ENCODE data around the gene SLC38A4.

DNA sequence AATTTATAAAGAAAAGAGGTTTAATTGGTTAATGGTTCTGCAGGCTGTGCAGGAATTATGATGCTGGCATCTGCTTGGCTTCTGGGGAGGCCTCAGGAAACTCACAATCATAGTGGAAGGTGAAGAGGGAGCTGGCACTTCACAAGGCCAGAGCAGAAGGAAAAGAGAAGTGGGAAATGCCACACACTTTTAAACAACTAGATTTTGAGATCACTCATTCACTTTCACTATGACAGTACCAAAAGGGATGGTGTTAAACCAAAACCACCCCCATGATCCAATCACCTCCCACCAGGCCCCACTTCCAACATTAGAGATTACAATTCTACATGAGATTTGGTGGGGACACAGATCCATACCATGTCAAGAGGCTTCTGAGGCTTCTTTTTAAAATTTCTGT lies 62.6 kb downstream of the SLC38A4 start:
- TF ChIP-seq, protein P1, sequence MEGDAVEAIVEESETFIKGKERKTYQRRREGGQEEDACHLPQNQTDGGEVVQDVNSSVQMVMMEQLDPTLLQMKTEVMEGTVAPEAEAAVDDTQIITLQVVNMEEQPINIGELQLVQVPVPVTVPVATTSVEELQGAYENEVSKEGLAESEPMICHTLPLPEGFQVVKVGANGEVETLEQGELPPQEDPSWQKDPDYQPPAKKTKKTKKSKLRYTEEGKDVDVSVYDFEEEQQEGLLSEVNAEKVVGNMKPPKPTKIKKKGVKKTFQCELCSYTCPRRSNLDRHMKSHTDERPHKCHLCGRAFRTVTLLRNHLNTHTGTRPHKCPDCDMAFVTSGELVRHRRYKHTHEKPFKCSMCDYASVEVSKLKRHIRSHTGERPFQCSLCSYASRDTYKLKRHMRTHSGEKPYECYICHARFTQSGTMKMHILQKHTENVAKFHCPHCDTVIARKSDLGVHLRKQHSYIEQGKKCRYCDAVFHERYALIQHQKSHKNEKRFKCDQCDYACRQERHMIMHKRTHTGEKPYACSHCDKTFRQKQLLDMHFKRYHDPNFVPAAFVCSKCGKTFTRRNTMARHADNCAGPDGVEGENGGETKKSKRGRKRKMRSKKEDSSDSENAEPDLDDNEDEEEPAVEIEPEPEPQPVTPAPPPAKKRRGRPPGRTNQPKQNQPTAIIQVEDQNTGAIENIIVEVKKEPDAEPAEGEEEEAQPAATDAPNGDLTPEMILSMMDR (conservative IDR thresholded peaks at IDR 0.05 in 1 of 2, IDR thresholded peaks at IDR 0.05 in 1 of 2; ENCODE audit: extremely low read depth in 1 of 2, insufficient read depth in 1 of 2, low read depth in 1 of 2, low read length in 2 of 2), result no peak
- no peak for TF ChIP-seq EZH2 (IDR thresholded peaks at IDR 0.05; ENCODE audit: borderline replicate concordance, low read length)

Data from mammary epithelial cell (primary cell).